Neutrophil (primary cell): ENCODE data around the gene IFI35.
"Not testable (repeated sequence)": the region's sequence is repeated elsewhere in the genome, so short reads cannot be mapped to it uniquely, and the experiment has no call there.

Experiments used
- H3K27ac ChIP-seq: fragments of 200-600 bp; sonication (generic); 2 replicates; pipeline ENCODE4 v1.5.1; 2016; ENCODE audit warnings: mild to moderate bottlenecking, moderate library complexity
- H3K27me3 ChIP-seq: fragments of 200-600 bp; sonication (generic); 2 replicates; pipeline ENCODE4 v1.6.0; 2016; ENCODE audit warnings: mild to moderate bottlenecking
- H3K36me3 ChIP-seq: fragments of 200-600 bp; sonication (generic); 2 replicates; pipeline ENCODE4 v1.5.1; 2017
- H3K4me1 ChIP-seq, 2 experiments: fragments of 200-600 bp in 1 of 2; sonication (generic) in 1 of 2; 1 replicate in 1 of 2; 2 replicates in 1 of 2; pipeline versions ENCODE4 v1.5.1 to v1.6.1; 2013 to 2016; ENCODE audit warnings: low read depth in 1 of 2, low read length in 1 of 2, mild to moderate bottlenecking in 1 of 2, moderate library complexity in 1 of 2; ENCODE audit not compliant: control insufficient read depth in 1 of 2, insufficient read depth in 1 of 2
- H3K4me3 ChIP-seq, 2 experiments: fragments of 200-600 bp in 1 of 2; sonication (generic) in 1 of 2; 1 replicate in 1 of 2; 2 replicates in 1 of 2; pipeline ENCODE4 v1.5.1; 2013 to 2016; ENCODE audit warnings: low read depth in 1 of 2, low read length in 1 of 2, mild to moderate bottlenecking in 1 of 2, moderate library complexity in 1 of 2
- H3K9me3 ChIP-seq: fragments of 200-600 bp; sonication (generic); 2 replicates; pipeline ENCODE4 v1.5.1; 2016
- TF ChIP-seq, protein P1 (sequence below): fragments of 200-600 bp; sonication (generic); IDR thresholded peaks from 2 replicates; pipeline ENCODE4 v1.5.1; 2016; ENCODE audit warnings: antibody characterized with exemption

IFI35 gene

GRCh38 chr17:43040655-43041054 lies 34.1 kb downstream of the IFI35 start:
- TF ChIP-seq, protein P1, sequence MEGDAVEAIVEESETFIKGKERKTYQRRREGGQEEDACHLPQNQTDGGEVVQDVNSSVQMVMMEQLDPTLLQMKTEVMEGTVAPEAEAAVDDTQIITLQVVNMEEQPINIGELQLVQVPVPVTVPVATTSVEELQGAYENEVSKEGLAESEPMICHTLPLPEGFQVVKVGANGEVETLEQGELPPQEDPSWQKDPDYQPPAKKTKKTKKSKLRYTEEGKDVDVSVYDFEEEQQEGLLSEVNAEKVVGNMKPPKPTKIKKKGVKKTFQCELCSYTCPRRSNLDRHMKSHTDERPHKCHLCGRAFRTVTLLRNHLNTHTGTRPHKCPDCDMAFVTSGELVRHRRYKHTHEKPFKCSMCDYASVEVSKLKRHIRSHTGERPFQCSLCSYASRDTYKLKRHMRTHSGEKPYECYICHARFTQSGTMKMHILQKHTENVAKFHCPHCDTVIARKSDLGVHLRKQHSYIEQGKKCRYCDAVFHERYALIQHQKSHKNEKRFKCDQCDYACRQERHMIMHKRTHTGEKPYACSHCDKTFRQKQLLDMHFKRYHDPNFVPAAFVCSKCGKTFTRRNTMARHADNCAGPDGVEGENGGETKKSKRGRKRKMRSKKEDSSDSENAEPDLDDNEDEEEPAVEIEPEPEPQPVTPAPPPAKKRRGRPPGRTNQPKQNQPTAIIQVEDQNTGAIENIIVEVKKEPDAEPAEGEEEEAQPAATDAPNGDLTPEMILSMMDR, result no peak
- H3K27ac ChIP-seq, result no peak overlapping the region
- no peak overlapping the region for H3K4me3 ChIP-seq
- no peaks in the 10 kb centered on the region for H3K4me1 ChIP-seq
- no peaks in the 10 kb centered on the region for H3K27me3 ChIP-seq
- H3K36me3 ChIP-seq, result peaks cover 23% of the 10 kb centered on the region
- H3K9me3 ChIP-seq, result no peaks in the 10 kb centered on the region

DNA sequence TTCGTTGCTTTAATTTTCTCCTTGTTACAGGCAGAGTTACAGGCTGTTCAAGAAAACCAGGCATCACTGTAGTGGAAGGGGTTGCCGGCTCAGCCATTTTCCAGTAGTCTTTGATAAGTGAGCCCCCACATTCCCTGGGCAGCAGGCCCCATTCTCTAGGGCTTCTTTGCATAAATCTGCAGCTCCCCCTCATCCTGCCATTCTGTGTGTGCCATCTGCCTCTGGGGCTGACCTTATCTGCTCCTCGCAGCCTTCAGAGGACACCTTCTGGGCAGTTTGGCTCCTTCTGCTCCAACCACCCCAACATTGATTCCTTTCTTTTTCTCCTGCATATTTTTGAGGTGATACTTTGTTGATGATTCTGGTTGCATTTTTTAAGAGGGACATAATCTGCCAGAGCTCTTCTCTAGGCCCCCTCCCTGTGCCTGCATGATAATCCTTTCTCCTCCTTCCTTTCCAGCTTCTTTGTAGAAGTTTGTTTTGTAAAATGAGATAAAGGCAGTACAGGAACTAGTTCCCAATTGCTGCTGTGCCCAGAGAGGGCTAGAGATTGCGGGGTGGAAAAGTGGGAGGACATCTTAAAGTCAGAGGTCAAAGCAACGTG lies 35.5 kb downstream of the IFI35 start:
- Histone ChIP-seq H3K36me3 (peaks cover 33% of the 10 kb centered on the region), H3K27me3 (no peaks in the 10 kb centered on the region), H3K27ac (no peak overlapping the region), H3K4me1 (no peaks in the 10 kb centered on the region), H3K4me3 (no peak overlapping the region), H3K9me3 (no peaks in the 10 kb centered on the region)
- TF ChIP-seq, protein P1, result no peak

GRCh38 chr17:43043307-43043706 lies 36.7 kb downstream of the IFI35 start:
- no peak overlapping the region for H3K27ac ChIP-seq
- no peaks in the 10 kb centered on the region for H3K27me3 ChIP-seq

GRCh38 chr17:43044024-43044423 lies 37.4 kb downstream of the IFI35 start:
- TF ChIP-seq, protein P1, result no peak
- H3K27ac ChIP-seq, result no peak overlapping the region
- H3K27me3 ChIP-seq, result no peaks in the 10 kb centered on the region
- no peaks in the 10 kb centered on the region for H3K9me3 ChIP-seq
- H3K4me1 ChIP-seq, result no peaks in the 10 kb centered on the region
- H3K4me3 ChIP-seq, result no peak overlapping the region
- peaks cover 43% of the 10 kb centered on the region for H3K36me3 ChIP-seq

More at GRCh38 chr17:43043307-43043706, 36.7 kb downstream of the IFI35 start:
- Histone ChIP-seq H3K4me3 (no peak overlapping the region), H3K36me3 (peaks cover 38% of the 10 kb centered on the region), H3K9me3 (no peaks in the 10 kb centered on the region), H3K4me1 (no peaks in the 10 kb centered on the region)
- TF ChIP-seq, protein P1, result no peak

DNA sequence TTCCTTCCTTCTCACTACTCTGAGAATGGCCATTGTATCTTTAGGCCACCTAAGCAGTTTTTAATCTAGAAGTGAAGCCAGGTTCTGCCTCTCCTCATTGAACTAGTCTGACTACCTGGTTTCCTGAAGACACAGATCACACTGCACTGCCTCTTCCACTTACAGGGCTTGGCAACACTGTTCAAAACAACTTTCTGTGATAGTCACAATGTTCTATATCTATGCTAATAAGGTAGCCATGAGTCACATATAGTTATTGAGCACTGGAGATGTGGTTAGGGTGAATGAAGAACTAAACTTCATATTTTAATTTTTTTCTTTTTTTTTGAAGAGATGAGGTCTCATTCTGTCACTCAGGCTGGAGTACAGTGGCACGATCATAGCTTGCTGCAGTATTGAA lies 45.4 kb downstream of the IFI35 start:
- TF ChIP-seq, protein P1, result no peak
- peaks cover 82% of the 10 kb centered on the region for H3K36me3 ChIP-seq

DNA sequence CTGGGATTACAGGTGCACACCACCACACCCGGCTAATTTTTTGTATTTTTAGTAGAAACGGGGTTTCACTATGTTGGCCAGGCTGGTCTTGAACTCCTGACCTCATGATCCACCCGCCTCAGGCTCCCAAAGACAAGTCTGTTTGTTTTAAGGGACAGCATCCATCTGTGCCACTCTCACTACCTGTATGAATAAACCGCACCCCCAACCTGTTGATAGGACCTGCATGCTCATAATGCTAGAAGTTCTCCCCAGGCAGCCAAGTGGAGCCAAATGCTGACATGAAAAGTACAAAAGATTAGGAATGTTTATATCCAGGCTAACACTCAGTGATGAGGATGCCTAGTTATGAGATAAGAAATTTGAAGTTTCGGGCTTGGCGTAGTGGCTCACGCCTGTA lies 46.4 kb downstream of the IFI35 start:
- H3K4me1 ChIP-seq, H3K4me3 ChIP-seq, H3K27me3 ChIP-seq, H3K9me3 ChIP-seq, H3K27ac ChIP-seq: not testable (repeated sequence)
- peaks cover 78% of the 10 kb centered on the region for H3K36me3 ChIP-seq

More for the DNA sequence above, 45.4 kb downstream of the IFI35 start:
- no peak overlapping the region for H3K4me3 ChIP-seq
- H3K27ac ChIP-seq, result no peak overlapping the region
- H3K4me1 ChIP-seq, result no peaks in the 10 kb centered on the region
- no peaks in the 10 kb centered on the region for H3K9me3 ChIP-seq
- H3K27me3 ChIP-seq, result no peaks in the 10 kb centered on the region
